HG03097 (cell line): ENCODE measurements around the gene NOL12.
A peak's percentile ranks its signal among the peaks of the same experiment; 100 is the strongest.
"Not testable (repeated sequence)": the region's sequence is repeated elsewhere in the genome, so short reads cannot be mapped to it uniquely, and the experiment has no call there.

ENCODE experiments used
- ATAC-seq: cut with Tn5 transposase; IDR thresholded peaks from one replicate; pipeline ENCODE4 v1.9.1; 2021; ENCODE audit not compliant: unreplicated experiment, low FRiP score

Gene NOL12

GRCh38 chr22:37686002-37686982 is at the start of gene NOL12:
Gene NOL12, plus strand, starts transcription at chr22:37686343. Its CDS starts 50 bp downstream, at chr22:37686393.
- peak; percentile 53 for ATAC-seq

DNA sequence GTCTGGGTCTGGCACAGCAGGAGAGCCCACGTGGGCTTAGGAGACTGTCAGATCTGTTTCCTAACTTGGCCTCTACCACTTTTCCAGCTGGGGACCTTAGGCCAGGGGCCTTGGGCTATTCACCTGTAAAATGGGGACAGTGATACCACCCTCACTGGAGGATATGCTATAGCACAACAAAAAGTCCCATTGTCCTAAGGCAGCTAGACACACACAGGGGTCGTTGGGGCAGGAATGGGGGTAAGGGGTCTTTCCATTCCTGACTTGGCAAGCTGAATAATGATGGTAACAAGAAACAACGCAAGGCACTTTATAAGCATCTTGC is 49.2 kb upstream of the NOL12 start:
- ATAC-seq: no peak

GRCh38 chr22:37638391-37639069 is 47.6 kb upstream of the NOL12 start:
- ATAC-seq: no peak

DNA sequence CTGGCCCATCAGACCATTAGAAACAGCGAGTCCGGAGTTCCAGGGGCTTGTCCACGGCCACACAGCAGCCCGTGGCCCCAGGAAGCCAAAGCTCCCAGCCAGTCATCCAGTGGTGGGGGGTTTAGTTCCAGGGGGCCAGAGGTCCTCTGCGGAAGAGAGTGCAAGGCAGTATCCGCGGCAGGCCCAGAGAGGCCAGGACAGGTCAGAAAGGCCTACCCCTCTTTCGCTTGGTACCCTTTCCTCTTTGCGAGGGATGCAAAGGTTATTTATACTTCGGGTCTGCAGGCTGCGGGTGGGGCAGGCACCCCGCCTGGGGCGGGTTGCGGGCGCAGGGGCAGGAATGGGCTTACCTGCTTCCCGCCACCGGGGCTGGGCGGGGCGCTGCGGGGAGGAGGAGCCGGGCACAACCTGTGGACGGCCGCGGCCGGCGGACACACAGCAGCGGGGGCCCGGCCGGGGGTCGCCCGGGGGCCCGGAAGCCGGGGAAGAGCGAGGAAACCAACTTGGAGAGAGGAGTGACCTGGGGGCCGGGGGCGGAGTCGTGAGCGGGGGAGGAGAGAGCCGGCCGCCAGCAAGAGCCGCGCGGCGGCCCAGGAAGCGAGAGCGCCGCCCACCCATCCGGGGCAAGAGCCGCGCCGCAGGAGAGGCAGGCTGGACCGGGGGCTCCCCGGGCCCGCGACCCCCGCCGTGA is 46.9 kb upstream of the NOL12 start, which contains the start of gene SH3BP1:
SH3BP1 (plus strand) TSS at position 600 of the 691 bp plus-strand sequence. CDS start 119 bp downstream, outside the sequence.
- ATAC-seq: no peak

DNA sequence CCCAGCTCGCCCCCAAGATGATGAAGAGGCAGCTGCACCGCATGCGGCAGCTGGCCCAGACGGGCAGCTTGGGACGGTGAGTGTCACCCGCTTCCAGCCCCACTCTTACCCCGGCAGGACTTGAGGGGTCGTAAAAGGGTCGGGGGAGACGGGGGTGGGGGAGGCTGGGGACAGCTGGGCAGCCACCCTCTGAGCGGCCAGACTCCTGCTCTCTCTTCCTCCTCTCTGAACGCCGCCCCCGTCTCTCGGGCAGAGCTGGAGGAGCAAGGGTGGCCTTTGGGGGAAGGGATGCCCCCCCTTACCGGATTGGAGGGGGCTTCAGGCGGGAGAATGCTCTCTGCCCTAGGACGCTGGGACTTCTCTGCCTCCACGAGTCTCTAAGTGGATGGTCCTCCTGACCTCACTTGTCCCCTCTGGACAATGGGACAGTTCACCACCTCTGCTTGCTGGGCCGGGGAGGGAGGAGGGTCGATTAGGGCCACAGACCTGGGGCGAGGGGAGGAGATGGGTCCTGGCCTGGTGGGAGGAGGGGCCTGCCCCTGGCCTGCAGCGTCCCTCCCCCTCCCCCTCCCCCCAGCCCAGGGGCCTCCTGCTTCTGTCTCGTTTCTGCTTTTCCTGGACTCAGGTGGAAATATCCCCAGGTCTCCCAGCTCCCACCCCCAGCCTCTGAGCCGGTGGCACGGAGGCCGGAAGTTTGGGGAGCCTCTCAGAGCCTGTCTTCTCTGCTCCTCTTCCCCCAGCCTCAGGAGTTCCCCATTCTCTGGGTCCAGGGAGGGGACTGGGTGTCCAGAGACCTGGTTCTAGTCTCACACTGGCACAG is 46.2 kb upstream of the NOL12 start:
- ATAC-seq: no peak

DNA sequence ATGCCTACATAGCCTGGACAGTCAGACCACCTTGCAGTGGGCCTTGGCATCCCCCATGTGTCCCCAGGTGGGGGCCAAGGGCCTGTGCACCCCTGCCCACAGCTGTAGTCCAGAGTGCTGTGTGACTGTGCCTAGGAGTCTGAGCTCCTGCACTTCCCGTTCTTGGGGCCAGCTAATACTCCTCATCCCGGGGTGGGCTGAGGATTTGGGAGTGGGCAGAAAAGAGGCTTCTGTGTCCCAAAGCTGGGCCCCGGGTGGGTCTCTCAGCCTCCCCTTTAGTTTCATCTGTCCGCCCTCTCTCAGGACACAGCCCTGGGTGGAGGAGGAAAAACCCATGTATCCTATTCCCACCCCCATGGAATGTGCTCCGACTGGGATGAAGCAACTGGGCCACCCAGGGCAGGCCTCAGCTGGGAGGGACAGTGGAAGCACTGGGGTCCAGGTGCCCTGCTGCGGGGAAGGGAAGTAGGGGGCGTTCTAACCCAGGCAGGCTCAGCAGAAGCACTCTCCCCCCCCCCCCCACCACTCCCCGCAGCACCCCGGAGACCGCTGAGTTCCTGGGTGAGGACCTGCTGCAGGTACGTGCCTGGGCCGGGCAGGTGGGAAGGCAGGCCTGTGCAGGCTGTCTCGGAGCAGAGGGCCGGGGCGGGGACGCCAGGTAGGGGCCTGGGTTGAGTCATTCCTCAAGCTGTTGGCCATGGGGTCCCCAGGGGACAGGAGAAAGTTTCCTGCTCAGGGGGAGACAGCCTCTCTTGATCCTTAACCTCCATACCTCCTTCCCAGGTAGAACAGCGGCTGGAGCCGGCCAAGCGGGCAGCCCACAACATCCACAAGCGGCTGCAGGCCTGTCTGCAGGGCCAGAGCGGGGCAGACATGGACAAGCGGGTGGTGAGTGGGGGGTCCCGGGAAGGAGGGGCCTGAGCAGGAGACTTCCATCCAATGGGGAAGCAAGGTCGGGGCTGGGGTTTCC is 45.3 kb upstream of the NOL12 start:
- no peak for ATAC-seq

DNA sequence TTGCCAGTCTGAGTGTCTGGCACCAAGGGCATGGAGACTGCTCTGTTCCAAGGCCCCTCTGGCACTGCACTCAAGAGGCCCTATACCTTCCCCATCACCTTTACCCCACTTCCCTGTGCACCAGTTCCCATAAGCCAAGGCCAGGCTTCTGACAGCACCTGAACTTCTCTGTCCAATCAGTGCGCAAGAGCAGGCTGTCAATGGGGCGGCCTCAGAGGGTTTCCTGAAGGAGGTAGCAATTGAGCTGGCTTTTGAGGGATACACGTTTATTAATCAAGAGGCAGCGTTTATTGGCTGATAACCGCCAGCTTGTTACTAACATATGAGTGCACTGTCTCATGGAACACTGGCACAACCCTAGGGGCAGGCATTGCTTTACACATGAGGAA is 44.6 kb upstream of the NOL12 start:
- no peak for ATAC-seq

- ATAC-seq: peak; percentile 35
Observed at GRCh38 chr22:37643225-37643847, 42.8 kb upstream of the NOL12 start.

- ATAC-seq: no peak
Observed at GRCh38 chr22:37647317-37647716, 38.8 kb upstream of the NOL12 start.

- ATAC-seq: no peak
Observed at GRCh38 chr22:37647928-37648327, 38.2 kb upstream of the NOL12 start.

GRCh38 chr22:37650463-37651136 is 35.5 kb upstream of the NOL12 start:
- no peak for ATAC-seq

DNA sequence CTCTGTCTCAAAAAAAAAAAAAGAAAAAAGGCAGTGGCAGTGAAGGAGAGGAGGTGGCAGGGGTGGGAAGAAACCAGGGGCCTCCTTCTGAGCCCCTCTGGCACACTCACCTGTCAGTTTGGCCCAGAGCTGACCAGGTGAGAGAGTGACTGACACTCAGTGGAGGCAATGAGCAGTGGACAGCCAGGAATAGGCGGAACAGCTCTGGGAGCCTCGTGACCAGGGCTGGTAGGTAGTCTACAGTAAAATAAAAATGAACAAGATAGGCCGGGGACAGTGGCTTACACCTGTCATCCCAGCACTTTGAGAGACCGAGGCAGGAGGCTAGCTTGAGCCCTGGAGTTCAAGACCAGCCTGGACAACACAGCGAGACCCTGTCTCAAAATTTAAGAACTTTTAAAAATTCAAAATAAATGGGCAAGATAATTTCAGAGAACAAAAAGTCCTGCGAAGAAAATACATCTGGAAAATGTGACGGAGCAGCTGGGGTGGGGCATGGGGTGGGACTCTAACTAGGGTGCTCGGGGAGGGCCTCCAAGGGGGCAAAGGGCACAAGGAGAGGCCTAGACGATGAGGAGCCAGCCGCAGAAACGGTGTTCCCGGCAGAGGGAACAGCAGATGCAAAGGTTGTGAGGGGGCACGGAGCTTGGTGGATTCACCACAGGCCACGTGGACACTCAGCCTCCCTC is 31.4 kb upstream of the NOL12 start:
- ATAC-seq: no peak

- no peak for ATAC-seq
Observed at GRCh38 chr22:37655252-37655563, 30.9 kb upstream of the NOL12 start.

GRCh38 chr22:37656583-37656982 is 29.6 kb upstream of the NOL12 start:
- ATAC-seq: not testable (repeated sequence)

DNA sequence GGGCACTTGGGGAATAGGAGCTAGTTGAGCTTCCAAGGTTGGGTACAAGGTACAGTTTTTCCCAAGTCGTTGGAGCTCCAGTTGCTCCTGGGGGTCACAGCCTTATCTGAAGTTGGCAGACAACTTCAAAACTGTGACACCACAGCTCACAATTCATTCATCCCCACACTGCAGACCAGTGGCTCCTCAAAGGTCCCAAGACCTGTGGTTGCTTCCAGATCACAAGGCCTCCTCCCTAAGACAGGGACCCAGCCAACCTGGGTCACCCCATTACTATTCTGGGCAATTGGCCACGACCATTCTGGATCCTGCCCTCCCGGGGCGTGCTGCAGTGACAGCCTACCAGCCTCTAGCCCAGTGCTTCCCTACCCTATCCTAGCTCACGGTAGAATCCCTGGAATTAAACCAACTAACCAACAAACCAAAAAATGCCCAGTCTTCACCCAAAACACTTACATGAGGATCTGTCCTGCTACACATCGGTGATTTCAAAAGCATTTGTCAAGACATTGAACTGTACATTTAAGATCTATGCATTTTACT is 28.5 kb upstream of the NOL12 start:
- no peak for ATAC-seq

DNA sequence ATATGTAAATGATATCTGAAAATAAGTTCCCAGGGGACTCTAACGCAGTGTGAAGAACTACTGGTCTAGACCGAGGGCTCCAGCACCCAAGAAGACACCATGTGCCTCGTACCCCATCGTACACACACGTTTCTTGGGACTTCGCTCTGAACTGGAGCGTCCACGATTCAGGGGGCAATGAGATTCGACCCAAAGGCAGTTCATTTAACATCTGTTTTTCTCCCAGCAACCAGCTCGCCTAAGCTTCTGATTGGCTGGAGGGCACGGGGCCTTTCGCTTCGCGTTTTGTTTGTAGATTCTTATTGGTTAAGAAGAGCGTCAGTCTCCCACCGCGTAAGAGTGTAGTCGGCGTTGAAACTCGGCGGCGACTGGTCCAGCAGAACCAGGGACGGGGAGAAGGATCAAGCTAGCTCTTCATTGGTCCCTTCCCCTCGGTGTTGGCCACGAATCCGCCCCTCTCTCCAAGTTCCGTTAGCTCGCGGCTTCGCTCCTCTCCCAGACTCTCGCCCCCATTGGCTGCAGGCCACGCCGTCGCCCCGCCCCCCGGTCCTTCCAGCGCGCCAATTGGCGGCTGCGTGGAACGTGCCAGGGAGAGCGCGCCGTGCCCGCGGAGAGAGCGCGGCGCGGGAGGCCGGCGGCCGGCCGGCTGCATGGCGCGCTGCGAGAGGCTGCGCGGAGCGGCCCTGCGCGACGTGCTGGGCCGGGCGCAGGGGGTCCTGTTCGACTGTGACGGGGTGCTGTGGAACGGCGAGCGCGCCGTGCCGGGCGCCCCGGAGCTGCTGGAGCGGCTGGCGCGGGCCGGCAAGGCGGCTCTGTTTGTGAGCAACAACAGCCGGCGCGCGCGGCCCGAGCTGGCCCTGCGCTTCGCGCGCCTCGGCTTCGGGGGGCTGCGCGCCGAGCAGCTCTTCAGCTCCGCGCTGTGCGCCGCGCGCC is 27.7 kb upstream of the NOL12 start, which contains the start of gene PDXP:
PDXP (plus strand) TSS at position 591 of the 933 bp plus-strand sequence; CDS start at position 651, 60 bp downstream.
- peak; percentile 80 for ATAC-seq
